PC-9 (cell line): ENCODE results near the gene AQP9.
"Not testable (repeated sequence)": the region's sequence is repeated elsewhere in the genome, so short reads cannot be mapped to it uniquely, and the experiment has no call there.

Source experiments
- EZH2 ChIP-seq: fragments of 200-600 bp; sonication (generic); IDR thresholded peaks from 2 replicates; pipeline ENCODE4 v1.8.0; 2017; ENCODE audit warnings: antibody characterized with exemption, low read depth
- TF ChIP-seq, protein P1 (sequence below): fragments of 200-600 bp; sonication (generic); conservative IDR thresholded peaks from 2 replicates; pipeline ENCODE4 v1.6.1; 2017; ENCODE audit warnings: mixed run types, antibody characterized with exemption, mild to moderate bottlenecking, moderate library complexity

DNA sequence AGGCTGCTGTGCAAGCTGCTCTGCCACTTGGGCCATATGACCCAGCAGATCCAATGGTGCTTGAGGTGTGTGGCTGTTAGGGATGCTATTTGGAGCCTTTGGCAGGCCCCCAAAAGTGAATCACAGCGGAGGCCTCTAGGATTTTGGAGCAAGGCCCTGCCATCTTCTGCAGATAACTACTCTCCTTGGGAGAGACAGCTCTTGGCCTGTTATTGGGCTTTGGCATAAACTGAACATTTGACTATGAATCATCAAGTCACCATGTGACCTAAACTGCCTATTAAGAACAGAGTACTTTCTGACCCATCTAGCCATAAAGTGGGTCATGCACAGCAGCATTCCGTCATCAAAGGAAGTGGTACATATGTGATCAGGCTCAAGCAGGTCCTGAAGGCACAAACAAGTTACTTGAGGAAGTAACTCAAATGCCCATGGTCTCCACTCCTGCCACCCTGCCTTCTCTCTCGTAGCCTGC lies 70.9 kb downstream of the AQP9 start:
- TF ChIP-seq, protein P1, sequence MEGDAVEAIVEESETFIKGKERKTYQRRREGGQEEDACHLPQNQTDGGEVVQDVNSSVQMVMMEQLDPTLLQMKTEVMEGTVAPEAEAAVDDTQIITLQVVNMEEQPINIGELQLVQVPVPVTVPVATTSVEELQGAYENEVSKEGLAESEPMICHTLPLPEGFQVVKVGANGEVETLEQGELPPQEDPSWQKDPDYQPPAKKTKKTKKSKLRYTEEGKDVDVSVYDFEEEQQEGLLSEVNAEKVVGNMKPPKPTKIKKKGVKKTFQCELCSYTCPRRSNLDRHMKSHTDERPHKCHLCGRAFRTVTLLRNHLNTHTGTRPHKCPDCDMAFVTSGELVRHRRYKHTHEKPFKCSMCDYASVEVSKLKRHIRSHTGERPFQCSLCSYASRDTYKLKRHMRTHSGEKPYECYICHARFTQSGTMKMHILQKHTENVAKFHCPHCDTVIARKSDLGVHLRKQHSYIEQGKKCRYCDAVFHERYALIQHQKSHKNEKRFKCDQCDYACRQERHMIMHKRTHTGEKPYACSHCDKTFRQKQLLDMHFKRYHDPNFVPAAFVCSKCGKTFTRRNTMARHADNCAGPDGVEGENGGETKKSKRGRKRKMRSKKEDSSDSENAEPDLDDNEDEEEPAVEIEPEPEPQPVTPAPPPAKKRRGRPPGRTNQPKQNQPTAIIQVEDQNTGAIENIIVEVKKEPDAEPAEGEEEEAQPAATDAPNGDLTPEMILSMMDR, result not testable (repeated sequence)
- TF ChIP-seq EZH2, result not testable (repeated sequence)
